ENCODE measurements around the gene COL6A3.
"Not testable (repeated sequence)": the region's sequence is repeated elsewhere in the genome, so short reads cannot be mapped to it uniquely, and the experiment has no call there.

The COL6A3 gene

DNA sequence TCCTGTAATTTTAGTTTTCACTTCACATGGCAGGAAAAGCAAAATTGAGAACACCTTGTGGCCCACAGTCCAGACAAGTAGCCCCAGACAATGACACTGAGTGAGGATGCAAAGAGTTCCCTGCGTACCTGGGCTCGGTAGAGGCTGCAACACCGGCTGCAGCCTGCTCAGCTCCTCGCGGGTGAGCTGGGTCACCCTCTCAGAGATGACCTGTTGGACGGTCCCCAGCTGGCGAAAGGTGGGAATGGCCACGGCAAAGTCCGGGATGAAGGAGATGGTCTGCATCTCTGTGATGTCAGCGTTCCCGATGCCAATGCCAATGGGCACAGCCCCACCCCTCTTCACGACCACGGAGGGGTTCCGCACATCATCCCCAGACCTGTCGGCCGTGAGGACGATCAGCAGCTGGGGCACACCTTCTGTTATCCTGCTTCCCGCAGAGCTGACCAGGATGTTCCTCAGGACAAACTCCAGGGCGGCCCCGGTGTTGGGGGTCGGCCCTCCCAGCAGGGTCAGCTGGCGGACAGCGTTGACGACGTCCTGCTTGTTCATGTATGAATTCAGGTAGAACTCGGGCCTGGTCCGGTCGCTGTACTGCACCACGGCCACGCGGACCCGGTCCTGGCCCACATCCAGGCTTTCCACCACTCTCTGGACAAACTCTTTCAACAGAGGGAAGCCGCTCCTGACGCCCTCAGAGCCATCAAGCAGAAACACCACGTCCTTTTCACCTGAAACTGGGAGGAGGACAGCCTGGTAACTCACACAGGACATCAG lies 39.5 kb downstream of the COL6A3 start:
- DNase-seq: peak; percentile 39

DNA sequence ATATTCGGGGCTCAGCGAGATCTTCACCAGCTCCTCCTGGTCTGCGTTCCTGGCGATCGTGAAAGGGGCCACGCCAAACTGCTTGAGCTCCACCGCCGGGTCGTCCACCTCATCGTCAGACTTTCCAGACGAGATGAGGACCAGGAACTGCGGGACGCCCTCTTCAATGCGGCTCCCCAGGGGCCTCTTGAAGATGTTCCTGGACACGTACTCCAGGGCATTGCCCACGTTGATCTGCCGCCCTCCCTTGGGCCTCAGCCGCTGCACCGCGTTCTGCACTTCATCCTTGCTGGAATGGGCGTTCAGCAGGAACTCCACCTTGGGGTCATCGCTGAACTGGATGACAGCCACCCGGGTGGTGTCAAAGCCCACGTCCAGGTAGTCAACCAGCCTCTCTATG lies 42.1 kb downstream of the COL6A3 start:
- DNase-seq: peak; percentile 35

DNA sequence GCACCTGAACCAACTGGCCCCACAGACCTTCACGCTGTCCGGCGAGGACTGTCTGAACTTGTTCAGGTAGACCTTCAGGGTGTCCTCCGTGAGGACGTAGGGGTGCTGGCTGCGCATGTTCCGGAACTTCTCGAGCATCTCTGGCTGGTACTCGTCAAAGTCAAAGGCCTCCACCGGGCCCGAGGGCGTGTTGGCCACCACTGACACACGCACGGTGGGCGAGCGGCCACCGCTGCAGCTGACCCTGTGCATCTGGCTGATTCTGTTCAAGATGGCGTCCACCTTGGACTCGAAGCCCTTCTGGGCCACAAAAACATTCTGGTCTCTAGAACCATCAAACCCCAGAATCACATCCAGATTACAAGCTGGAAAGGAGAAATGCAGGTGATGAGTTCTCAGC lies 48.3 kb downstream of the COL6A3 start:
- DNase-seq: no peak

DNA sequence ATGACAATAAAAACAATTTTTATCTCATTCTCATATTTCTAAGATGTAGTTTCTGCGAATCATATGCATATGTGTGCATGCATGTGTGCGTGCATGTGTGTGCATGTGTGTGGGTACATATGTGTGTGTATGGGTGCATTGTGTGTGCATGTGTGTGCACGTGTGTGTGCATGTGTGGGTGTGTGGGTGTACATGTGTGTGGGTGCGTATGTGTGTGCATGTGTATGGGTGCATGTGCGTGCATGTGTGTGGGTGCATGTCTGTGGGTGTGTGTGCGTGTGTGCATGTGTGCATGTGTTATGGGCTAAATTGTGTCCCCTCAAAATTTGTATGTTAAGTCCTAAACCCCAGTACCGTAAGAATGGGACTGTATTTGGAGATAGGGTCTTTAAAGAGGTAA lies 49.3 kb downstream of the COL6A3 start:
- no peak for DNase-seq

DNA sequence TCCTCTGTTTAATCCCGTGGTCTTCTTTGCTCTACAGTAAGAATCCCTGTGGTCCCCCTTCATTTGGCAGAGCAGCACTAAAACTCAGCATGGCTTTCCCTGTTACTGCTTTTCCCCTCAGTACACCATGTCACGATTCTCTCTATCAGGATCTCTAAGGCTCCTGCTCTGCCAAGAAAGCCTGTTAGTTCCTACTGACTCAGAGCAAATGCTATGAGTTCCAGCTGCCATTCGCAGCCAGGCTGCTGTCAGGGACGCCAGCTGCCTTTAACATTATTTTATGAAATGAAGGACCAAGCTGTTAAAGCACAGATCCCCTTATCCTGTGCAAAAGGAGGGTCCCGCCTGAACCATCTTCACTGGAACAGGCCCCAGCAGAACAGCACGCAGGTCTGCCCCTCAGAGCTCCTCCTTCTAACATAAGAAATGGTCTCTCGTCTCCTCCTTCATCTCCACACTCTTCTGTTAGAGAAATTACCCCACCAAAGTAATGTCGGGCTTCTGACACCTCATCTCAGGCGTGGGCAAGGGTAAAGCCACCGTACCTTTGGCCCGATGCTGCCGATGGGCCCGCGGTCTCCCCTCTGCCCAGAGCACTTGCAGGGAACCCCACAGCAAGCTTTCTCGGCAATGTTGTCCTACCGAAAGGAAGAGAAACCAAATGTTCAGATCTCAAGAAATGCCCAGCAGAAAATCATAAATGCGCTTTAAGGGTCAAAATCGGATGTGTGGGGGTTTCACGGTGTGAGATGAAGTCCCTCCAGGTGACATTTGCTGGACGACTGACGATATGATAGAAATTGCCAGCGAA lies 52.6 kb downstream of the COL6A3 start:
- peak; percentile 13 for DNase-seq

DNA sequence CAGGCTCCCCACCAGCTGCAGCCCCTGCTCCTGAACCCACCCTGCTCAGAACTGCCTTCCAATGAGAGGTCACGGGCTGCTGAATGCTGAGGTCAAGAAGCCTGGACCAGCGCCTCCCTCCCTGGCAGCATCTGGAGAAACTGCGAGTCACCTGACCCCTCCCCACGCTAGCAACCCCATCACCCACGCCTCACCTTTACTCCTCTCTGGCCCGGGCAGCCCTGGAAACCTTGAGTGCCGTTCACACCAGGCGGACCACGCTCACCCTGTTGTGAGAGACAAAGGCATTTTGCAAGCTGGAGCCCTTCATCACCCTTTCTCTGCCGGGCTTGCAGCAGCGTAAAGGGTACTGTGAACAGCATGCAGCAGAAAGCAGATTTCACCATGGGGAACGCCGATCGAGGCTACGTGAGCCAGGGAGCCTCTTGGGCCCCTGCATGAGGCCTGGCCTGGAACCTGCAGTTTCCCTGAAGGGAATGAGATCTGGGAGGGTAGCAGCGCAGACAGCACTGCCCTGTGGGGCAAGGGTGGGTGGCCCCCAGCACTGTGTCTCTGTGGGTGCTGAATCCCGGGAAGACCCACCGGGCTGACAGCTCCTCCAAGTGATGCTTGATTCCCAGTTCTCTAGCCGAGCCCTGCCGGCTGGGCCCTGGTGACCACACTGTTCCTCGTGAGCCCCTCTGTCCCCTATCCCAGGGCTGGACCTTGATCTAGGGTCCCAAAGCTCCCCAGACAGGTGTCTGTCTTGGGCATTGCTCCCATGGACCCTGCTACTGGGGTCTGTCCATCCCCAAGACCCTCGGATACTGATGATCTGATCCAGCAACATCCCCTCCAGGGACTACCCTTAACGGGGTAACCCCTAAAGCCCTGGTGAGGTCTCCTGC lies 53.8 kb downstream of the COL6A3 start:
- peak; percentile 37 for DNase-seq

DNA sequence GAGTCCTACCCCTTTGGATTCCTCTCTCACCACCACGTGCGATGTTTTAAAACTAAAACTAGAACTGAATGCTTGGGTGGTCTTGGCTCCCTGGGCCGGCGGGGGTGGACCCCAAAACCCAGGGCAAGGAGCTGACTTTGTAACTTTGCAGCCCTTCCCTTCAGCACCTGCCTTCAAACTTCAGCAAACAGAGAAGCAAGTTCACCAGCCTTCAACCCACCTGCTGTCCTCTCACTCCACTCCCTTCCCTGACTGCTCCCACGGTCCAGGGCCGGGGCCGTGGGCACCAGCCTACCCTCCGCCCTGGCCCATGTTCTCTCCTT lies 54.5 kb downstream of the COL6A3 start:
- peak; percentile 6 for DNase-seq

DNA sequence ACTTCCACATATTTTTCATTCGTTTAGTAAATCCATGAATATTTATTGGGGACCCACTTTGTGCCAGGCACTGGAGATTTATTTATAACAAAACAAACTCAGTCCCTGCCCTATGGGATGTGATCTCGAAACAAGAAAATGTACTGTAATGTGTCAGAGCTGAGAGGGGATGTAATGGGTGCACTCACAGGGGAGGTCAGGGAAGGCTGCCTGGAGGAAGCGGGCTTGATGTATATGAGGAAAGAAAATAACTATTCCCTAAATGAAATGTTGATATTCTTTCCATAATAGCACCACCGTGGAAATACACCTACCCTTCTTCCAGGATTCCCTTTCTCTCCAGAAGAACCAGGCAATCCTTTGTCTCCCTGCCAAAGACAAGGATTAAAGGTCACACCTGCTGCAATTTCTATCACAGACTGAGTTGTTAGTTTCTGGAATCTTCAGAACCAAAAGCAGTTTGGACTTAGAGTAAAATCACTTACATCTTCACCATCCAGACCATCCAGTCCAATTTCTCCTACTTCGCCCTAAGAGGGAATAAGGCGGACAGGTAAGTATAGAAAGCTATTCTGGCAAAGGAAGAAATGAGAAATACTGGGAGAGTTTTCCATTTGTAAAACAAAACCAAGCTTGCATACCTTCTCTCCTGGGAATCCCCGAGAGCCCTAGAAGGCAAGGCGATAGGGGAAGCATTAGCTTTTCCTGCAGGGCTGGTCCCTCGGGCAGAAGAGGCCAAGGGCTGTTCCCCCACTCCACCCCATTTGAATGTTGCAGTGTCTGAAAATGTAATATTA lies 55.0 kb downstream of the COL6A3 start:
- peak; percentile 25 for DNase-seq

DNA sequence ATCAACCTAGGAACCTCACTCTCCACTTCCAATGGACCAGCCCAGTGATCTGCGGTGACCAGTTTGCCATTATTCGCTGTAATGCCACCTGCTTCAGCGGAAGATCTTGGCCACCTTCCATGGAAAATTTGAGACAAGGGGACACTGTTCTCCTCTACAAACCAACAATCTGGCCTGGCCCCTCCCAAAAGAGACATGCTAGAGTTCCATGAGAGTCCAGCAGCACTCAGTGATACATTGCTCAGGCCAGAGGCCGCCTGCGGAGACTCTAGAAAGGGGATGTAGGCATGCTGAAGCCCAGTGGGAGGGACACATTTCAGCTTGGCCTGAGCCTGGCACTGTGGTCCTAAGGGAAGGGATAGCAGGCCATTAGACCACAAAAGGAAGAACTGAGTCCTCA lies 58.3 kb downstream of the COL6A3 start:
- peak; percentile 38 for DNase-seq

DNA sequence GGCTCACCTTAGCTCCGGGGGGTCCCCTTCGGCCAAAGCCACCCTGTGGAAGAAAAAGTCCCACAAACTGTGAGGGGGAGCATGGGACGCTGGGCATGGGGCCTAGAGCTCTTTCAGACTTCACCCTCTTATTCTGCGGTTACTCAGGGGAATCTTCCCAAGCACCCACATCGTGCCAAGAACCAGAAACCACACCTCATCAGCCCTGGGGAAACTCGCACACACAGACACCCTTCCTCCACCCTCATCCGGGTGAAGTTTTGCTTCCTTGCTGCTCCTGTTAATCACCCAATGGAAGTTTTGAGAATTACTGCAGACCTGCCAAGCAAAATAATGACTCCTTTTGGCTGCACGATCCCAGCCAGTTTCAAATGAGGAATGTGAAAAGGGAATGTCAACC lies 59.1 kb downstream of the COL6A3 start:
- peak; percentile 17 for DNase-seq

DNA sequence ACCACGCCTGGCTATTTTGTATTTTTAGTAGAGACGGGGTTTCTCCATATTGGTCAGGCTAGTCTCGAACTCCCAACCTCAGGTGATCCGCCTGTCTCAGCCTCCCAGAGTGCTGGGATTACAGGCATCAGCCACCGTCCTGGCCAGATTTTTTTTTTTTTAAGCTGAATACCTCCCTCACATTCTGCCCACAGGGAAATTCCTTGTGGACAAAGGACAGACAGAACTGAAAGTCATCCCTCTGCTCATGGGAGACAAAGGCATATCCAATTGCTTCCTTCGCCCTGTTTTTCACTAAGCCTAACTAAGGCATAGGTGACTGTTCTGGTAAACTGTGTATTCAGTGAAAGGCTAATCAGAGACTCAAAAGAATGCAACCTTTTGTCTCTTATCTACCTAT lies 59.8 kb downstream of the COL6A3 start:
- not testable (repeated sequence) for DNase-seq

DNA sequence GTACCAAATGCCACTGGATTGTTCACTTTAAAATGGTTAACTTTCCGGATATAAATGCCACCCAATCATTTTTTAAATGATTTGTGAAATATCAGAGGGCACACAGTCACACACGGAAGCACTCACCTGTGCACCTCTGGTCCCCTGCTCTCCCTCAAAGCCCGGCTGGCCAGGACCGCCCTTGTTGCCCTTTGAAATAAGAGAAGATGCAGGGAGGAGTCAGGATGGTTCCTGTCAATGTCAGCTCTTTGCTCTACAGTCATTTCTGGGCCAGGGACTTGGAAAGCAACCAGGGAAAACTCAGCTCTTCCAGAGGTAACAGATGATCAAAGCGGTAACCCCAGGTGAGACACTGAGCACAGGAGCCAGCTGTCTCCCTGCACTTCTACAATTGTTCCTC lies 60.7 kb downstream of the COL6A3 start:
- DNase-seq: peak; percentile 32

DNA sequence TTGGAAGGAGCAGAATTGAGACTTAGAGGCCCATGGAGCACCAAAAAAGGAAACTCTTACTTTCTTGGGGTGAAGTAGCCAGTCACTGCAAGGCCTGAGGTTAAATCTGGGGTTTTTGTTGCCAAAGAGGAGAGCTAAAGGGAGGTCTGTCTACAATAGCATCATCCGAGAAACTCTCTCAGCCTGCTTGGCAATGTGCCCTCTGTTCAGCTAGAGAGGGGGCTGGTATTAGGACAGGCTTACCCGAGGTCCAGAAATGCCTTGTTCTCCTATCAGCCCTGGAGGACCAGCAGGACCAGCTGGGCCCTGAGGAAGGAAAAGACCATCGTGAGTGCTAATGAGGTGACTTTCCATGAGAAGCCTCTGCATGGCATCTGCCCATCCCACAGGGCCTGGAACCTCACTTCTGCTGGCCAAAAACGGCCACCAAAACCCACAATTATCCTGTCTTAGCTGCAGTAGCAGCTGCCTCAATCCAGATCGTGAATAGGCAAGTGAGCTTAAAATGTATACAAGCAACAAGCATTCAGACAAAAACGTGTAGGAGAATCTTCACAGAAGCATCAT lies 61.6 kb downstream of the COL6A3 start:
- peak; percentile 35 for DNase-seq

DNA sequence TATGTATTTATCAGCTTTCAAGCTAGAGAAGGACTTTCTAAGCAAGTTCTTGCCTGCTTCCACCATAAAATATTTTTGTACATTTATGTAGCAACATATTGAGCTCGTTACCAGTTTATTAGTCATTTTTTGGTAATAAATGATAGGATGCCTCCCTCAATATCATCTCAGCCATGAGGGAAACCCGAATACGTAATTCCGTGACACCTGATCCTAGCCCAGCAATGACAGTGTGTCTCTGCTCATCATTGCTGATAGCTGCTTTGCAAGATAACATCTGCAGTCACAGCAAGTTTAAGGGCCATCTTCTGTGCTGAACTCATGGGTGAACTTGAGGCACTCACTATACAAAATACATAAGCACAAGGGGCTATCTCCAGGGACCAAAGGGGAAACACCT lies 62.2 kb downstream of the COL6A3 start:
- DNase-seq: no peak

DNA sequence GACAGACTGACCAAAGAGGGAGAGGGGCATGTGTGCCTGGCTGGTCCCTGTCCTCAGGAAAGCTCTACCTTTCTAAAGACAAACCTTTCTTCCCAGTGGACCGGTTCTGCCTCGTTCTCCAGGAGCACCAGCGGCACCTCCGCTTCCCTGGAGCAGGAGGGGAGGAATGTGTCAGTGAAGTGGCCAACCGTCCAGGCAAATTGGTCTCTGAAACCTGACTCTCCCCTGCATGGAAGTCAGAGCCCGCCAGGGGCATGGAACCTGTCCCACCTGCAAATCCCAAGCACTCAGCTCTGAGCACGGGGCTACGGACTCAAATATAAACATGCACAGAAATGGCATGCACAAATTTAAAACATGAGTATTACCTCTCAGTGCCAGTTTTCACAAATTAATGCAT lies 62.9 kb downstream of the COL6A3 start:
- peak; percentile 35 for DNase-seq

DNA sequence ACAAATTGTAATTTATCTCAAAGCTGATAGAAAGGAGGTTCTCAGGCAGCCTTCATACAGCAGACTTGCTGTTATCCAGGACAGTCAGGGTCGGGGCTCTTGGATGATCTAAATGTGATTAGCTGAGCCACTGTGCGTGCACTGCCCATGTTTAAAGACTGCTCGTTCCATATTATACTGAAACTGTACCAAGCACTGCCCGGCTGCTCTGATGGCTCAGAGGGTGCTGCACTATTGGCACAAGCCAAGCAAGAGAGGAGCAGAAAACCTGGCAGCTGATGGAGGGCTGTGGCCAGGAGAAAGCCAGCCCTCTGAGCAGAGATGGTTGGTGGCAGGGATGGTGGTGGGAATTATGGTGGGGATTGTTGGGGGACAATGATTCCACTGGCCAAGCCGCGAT lies 63.4 kb downstream of the COL6A3 start:
- DNase-seq: peak; percentile 39

DNA sequence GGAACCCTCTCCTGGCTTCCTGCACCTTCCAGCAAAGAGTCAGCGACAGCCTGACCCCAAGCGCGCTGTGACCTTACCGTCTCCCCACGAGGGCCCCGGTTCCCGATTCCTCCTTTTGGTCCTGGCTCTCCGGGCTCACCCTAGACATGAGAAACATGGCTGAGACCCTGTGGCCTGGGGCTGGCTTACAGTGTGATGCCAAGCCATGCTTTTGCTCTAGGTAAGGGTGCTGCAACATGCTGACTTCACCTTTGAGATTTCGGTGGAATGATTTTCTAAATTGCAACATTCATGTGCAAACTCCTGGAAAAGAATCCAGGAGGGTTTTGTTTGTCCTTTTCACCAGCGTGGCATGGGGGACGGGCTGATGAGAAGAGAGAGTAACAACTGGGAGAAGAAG lies 63.9 kb downstream of the COL6A3 start:
- DNase-seq: no peak

DNA sequence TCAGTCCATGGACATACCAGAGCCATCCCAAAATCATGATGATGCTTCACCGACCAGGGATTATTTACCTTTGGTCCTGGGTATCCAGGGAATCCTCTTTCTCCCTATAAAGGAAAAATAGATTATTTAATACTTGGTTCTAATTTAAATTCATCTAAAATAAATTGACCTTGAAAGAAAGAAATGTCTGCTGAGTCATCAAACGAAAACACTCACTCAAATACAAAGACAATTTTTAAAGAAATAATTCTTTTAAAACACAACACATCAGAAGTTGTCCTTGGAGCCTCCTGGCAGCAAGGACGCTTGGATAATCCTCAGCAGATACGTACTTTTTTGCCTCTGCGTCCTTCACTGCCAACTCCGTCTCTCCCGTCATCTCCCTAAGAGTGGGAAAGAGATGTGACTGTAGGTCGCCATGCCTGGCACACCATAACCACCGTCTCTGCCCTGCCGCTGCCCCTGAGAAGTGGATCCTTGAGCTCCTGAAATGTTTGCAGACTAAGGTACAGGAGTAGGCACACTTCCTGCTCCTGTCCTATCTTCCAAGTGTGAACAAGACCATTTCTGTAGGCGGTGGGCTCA lies 65.6 kb downstream of the COL6A3 start:
- no peak for DNase-seq

DNA sequence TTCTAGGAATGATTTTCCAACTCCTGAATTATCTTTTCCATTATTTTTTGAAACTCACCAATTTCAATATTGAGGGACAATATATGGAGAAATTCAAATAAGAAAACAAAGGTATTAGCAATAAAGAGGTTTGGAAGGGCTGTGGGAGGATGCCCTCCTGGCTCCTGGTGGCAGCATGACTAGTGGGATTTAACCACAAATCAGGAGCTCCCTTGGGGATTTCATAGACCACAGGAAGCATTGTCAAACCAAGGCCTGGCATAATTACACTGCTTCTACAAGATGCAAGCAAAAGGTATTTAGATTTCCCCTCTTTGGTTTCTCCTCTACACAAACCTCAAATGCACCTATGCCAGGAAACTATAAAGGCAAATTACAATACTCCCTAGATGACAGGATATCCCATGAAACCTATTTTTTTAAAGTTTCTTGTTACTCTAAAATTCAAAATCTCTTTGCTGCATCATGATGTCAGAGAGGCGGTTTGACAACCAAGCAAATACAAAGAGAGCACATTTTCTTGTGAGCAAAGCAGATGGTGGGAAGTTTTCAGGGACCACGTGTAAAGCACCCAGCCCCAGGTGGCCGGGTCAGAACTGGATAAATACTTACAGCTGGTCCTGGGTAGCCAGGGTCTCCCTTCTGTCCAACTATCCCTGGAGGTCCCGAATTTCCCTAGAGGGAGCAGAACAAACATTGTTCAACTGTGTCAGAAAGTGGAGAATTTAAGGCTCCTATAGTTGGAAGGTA lies 67.9 kb downstream of the COL6A3 start:
- DNase-seq: no peak

DNA sequence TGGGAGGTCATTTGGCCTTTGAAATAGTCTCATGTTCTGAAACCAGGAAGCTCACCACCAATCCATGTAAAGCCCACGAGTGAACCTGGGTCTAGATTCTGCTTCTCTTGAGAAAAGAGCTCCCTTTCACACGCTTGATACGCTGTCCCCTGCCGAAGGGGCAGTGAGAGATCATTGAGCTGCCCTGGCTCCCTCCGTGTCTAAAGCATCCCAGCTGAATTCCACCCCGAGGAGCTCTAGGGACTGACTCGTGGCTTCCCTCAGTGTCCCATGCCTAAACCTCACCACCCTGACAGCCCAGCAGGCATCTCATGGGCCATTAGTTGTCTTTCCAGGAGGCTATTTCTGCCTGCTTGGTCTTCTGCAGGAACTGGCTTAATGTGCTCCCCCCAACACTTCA lies 68.6 kb downstream of the COL6A3 start:
- DNase-seq: no peak

DNA sequence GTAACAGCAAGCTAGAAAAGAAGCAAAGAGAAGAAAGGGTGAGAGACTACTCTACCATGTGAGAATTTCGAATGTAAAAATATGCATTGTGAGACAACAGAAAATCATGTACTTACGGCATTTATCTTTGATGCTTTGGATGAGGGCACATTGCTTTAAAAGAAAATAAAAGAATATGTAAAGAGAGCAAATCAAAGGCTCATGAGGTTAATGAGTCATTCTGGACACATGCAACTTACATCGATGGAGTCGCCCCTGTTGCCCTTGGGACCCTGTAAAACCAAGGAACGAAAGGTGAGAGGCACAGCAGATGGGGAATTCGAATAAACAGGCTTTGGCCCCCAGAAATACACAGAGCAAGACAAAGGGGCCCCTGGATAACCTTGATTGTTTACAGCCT lies 69.0 kb downstream of the COL6A3 start:
- no peak for DNase-seq
